HUES48 (cell line): ENCODE measurements around the gene PCDHGA4.
"Not testable (repeated sequence)": the region's sequence is repeated elsewhere in the genome, so short reads cannot be mapped to it uniquely, and the experiment has no call there.

Source experiments
- H3K27ac ChIP-seq: one replicate; pipeline ENCODE4 v1.7.0; 2013; ENCODE audit warnings: low read depth, low read length, inconsistent platforms
- H3K27me3 ChIP-seq: 2 replicates; pipeline ENCODE4 v1.6.1; 2013; ENCODE audit warnings: mild to moderate bottlenecking, low read length; ENCODE audit not compliant: control insufficient read depth, insufficient read depth
- H3K36me3 ChIP-seq: 2 replicates; pipeline ENCODE4 v1.6.1; 2013; ENCODE audit warnings: low read length; ENCODE audit not compliant: control insufficient read depth, insufficient read depth
- H3K4me1 ChIP-seq: 2 replicates; pipeline ENCODE4 v1.6.1; 2013; ENCODE audit warnings: mild to moderate bottlenecking, low read length; ENCODE audit not compliant: control insufficient read depth, insufficient read depth
- H3K4me3 ChIP-seq: 2 replicates; pipeline ENCODE4 v1.5.1; 2013; ENCODE audit warnings: mild to moderate bottlenecking, low read depth, low read length
- H3K9ac ChIP-seq: 2 replicates; pipeline ENCODE4 v1.6.1; 2013; ENCODE audit warnings: mild to moderate bottlenecking, low read depth, low read length, moderate library complexity
- H3K9me3 ChIP-seq: 2 replicates; pipeline ENCODE4 v1.6.1; 2013; ENCODE audit warnings: low read length; ENCODE audit not compliant: control insufficient read depth, insufficient read depth

The PCDHGA4 gene

DNA sequence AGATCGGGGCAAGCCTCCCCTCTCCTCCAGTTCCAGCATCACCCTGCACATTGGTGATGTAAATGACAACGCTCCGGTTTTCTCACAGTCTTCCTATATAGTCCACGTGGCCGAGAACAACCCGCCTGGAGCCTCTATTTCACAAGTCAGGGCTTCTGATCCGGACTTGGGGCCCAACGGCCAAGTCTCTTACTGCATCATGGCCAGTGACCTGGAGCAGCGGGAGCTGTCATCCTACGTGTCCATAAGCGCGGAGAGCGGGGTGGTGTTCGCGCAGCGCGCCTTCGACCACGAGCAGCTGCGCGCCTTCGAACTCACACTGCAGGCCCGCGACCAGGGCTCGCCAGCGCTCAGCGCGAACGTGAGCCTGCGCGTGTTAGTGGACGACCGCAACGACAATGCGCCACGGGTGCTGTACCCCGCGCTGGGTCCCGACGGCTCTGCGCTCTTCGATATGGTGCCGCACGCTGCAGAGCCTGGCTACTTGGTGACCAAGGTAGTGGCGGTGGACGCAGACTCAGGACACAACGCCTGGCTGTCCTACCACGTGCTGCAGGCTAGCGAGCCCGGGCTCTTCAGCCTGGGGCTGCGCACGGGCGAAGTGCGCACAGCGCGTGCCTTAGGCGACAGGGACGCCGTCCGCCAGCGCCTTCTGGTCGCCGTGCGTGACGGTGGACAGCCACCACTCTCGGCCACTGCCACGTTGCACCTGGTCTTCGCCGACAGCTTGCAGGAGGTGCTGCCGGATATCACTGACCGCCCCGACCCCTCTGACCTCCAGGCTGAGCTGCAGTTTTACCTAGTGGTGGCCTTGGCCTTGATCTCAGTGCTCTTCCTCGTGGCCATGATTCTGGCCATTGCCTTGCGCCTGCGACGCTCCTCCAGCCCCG is 34.6 kb downstream of the PCDHGA4 start:
- peaks cover 78% of the 10 kb centered on the region for H3K9me3 ChIP-seq
- H3K27ac ChIP-seq = no peak overlapping the region

DNA sequence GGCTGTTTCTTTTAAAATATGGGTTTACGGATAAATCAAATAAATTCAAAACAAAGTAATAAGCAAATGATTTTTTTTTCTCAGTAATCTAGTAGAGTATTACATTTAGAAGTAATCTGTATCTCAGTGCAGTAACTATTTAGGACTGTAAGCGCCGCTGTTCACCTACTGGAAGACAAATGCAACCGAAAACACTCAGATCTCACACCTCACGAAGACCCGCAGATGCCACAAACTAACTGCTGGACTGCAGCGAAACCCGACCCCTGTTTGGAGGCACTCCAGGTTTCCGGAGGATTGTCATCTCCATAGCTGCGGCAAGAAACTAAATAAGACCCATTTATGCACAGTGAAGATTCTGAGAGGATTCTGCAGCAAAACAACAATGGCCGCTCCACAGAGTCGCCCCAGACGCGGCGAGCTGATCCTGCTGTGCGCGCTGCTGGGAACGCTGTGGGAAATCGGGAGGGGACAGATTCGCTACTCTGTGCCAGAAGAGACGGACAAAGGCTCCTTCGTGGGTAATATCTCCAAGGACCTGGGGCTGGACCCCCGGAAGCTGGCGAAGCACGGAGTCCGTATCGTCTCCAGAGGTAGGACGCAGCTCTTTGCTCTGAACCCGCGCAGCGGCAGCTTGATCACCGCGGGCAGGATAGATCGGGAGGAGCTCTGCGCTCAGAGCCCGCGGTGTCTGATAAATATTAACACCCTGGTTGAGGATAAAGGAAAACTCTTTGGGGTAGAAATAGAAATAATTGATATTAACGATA is 37.8 kb downstream of the PCDHGA4 start, which contains the start of gene PCDHGA8:
PCDHGA8 (plus strand) TSS at position 205 of the 770 bp plus-strand sequence; CDS start at position 386, 181 bp downstream.
- H3K4me1 ChIP-seq = no peaks in the 10 kb centered on the region
- 0 out of 2 replicates have a peak, but pooled peaks cover 4% of the 10 kb centered on the region for H3K27me3 ChIP-seq
- peaks cover 5% of the 10 kb centered on the region; the same call in 1 of the 2 replicates for H3K36me3 ChIP-seq
- no peak within 1 kb of the TSS for H3K27ac ChIP-seq
- H3K9ac ChIP-seq = no peak within 1 kb of the TSS
- H3K4me3 ChIP-seq = no peak within 1 kb of the TSS
- H3K9me3 ChIP-seq = peaks cover 83% of the 10 kb centered on the region

More for the DNA sequence above, 34.6 kb downstream of the PCDHGA4 start:
- Histone ChIP-seq H3K36me3 (peaks cover 5% of the 10 kb centered on the region; the same call in 1 of the 2 replicates), H3K4me1 (no peaks in the 10 kb centered on the region), H3K4me3 (no peak overlapping the region), H3K9ac (no peak overlapping the region), H3K27me3 (0 out of 2 replicates have a peak, but pooled peaks cover 4% of the 10 kb centered on the region)

DNA sequence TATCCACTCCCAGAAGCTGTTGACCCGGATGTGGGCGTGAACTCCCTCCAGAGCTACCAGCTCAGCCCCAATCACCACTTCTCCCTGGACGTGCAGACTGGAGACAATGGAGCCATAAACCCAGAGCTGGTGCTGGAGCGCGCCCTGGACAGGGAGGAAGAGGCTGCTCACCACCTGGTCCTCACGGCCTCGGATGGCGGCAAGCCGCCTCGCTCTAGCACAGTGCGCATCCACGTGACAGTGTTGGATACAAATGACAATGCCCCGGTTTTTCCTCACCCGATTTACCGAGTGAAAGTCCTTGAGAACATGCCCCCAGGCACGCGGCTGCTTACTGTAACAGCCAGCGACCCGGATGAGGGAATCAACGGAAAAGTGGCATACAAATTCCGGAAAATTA is 38.4 kb downstream of the PCDHGA4 start:
- Histone ChIP-seq H3K9me3 (peaks cover 81% of the 10 kb centered on the region), H3K36me3 (peaks cover 5% of the 10 kb centered on the region; the same call in 1 of the 2 replicates), H3K4me3 (no peak overlapping the region), H3K27ac (no peak overlapping the region), H3K27me3 (0 out of 2 replicates have a peak, but pooled peaks cover 3% of the 10 kb centered on the region), H3K9ac (no peak overlapping the region), H3K4me1 (no peaks in the 10 kb centered on the region)

DNA sequence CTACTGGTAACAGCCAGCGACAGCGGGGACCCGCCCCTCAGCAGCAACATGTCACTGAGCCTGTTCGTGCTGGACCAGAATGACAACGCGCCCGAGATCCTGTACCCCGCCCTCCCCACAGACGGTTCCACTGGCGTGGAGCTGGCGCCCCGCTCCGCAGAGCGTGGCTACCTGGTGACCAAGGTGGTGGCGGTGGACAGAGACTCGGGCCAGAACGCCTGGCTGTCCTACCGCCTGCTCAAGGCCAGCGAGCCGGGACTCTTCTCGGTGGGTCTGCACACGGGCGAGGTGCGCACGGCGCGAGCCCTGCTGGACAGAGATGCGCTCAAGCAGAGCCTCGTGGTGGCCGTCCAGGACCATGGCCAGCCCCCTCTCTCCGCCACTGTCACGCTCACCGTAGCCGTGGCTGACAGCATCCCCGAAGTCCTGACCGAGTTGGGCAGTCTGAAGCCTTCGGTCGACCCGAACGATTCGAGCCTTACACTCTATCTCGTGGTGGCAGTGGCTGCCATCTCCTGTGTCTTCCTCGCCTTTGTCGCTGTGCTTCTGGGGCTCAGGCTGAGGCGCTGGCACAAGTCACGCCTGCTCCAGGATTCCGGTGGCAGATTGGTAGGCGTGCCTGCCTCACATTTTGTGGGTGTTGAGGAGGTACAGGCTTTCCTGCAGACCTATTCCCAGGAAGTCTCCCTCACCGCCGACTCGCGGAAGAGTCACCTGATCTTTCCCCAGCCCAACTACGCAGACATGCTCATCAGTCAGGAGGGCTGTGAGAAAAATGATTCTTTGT is 39.8 kb downstream of the PCDHGA4 start:
- not testable (repeated sequence) for H3K27ac ChIP-seq, H3K4me3 ChIP-seq, H3K9ac ChIP-seq, H3K27me3 ChIP-seq, H3K4me1 ChIP-seq, H3K36me3 ChIP-seq
- peaks cover 81% of the 10 kb centered on the region for H3K9me3 ChIP-seq

DNA sequence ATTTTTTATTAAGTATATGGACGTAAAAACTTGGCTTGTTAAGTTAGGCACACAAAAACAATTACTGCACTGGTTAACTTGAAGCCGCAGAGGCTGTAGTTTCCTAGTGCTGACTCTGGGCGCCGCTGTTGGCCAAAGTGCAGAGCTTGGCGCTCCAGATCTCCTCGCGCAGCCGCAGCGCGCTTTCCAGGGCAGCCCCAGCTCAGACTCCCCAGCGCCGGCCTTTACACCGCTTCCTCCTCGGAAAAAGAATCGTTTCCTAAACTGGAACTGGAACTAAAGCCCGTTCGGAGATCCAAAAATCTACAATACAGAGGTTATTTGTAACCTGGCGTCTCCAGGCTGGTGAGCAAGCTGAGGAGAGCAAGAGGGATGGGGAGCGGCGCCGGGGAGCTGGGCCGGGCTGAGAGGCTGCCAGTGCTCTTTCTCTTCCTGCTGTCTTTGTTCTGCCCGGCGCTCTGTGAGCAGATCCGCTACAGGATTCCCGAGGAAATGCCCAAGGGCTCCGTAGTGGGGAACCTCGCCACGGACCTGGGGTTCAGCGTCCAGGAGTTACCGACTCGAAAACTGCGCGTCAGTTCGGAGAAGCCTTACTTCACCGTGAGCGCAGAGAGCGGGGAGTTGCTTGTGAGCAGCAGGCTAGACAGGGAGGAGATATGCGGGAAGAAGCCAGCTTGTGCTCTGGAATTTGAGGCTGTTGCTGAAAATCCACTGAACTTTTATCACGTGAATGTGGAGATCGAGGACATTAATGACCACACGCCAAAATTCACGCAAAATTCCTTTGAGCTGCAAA is 43.1 kb downstream of the PCDHGA4 start, which contains the start of gene PCDHGB5:
PCDHGB5 (plus strand) TSS at position 192 of the 796 bp plus-strand sequence; CDS start at position 373, 181 bp downstream.
- H3K27ac ChIP-seq, H3K4me1 ChIP-seq, H3K9ac ChIP-seq, H3K36me3 ChIP-seq, H3K4me3 ChIP-seq, H3K27me3 ChIP-seq: not testable (repeated sequence)
- peaks cover 57% of the 10 kb centered on the region for H3K9me3 ChIP-seq

DNA sequence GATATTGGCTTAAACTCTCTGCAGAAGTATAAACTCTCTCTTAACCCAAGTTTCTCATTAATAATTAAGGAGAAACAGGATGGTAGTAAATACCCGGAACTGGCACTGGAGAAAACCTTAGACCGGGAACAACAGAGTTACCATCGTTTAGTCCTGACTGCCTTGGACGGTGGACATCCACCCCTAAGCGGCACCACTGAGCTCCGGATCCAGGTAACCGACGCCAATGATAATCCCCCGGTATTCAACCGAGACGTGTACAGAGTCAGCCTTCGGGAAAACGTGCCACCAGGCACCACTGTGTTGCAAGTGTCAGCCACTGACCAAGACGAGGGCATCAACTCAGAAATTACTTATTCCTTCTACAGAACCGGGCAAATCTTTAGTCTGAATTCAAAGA is 43.8 kb downstream of the PCDHGA4 start:
- Histone ChIP-seq H3K27me3 (no peaks in the 10 kb centered on the region), H3K4me1 (no peaks in the 10 kb centered on the region), H3K36me3 (no peaks in the 10 kb centered on the region), H3K27ac (no peak overlapping the region), H3K4me3 (no peak overlapping the region), H3K9ac (no peak overlapping the region), H3K9me3 (peaks cover 50% of the 10 kb centered on the region)

DNA sequence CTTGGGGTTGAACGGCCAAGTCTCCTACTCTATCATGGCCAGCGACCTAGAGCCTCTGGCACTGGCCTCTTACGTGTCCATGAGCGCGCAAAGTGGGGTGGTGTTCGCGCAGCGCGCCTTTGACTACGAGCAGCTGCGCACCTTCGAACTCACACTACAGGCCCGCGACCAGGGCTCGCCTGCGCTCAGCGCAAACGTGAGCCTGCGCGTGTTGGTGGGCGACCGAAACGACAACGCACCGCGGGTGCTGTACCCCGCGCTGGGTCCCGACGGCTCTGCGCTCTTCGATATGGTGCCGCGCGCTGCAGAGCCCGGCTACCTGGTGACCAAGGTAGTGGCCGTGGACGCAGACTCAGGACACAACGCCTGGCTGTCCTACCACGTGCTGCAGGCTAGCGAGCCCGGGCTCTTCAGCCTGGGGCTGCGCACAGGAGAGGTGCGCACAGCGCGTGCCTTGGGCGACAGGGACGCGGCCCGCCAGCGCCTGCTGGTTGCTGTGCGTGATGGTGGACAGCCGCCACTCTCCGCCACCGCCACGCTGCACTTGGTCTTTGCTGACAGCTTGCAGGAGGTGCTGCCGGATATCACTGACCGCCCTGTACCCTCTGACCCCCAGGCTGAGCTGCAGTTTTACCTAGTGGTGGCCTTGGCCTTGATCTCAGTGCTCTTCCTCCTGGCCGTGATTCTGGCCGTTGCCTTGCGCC is 44.9 kb downstream of the PCDHGA4 start:
- no peak overlapping the region for H3K4me3 ChIP-seq
- no peaks in the 10 kb centered on the region for H3K4me1 ChIP-seq
- peaks cover 43% of the 10 kb centered on the region for H3K9me3 ChIP-seq
- no peaks in the 10 kb centered on the region for H3K27me3 ChIP-seq
- no peak overlapping the region for H3K27ac ChIP-seq
- H3K9ac ChIP-seq = no peak overlapping the region
- no peaks in the 10 kb centered on the region for H3K36me3 ChIP-seq

DNA sequence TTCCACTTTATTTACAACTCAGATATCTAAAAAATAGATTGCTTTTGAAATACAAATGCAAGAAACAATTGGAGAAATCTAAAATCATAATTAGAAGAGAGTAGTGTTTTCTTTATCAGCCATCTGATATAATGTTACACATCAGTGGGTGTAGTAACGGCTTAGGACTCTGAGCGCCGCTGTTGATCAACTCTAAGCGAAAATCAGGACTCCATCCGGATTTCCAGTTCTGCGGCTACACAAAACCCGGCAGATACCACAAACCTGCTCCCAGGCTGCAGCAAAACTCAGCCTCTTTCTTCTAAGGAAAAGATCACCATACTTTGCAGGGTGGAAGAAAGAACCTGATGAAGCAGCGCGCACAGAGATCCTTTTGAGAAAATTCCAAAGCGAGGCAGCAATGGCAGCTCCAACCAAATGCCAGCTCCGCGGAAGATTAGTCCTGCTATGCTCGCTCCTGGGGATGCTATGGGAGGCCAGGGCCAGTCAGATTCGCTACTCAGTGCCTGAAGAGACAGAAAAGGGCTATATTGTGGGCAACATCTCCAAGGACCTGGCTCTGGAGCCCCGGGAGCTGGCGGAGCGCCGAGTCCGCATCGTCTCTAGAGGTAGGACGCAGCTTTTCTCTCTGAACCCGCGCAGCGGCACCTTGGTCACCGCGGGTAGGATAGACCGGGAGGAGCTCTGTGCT is 47.9 kb downstream of the PCDHGA4 start, which contains the start of gene PCDHGA9:
PCDHGA9 (plus strand) TSS at position 226 of the 691 bp plus-strand sequence; CDS start at position 401, 175 bp downstream.
- no peak within 1 kb of the TSS for H3K9ac ChIP-seq
- no peak within 1 kb of the TSS for H3K27ac ChIP-seq
- peaks cover 26% of the 10 kb centered on the region for H3K9me3 ChIP-seq
- H3K27me3 ChIP-seq = no peaks in the 10 kb centered on the region
- H3K4me1 ChIP-seq = no peaks in the 10 kb centered on the region
- no peak within 1 kb of the TSS for H3K4me3 ChIP-seq
- H3K36me3 ChIP-seq = no peaks in the 10 kb centered on the region

DNA sequence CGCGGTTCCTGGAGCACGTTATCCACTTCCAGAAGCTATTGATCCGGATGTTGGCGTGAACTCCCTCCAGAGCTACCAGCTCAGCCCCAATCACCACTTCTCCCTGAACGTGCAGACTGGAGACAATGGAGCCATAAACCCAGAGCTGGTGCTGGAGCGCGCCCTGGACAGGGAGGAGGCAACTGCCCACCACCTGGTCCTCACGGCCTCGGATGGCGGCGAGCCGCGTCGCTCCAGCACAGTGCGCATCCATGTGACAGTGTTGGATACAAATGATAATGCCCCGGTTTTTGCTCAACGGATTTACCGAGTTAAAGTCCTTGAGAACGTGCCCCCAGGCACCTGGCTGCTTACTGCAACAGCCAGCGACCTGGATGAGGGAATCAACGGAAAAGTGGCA is 48.6 kb downstream of the PCDHGA4 start:
- Histone ChIP-seq H3K9ac (no peak overlapping the region), H3K4me3 (no peak overlapping the region), H3K27me3 (peaks cover 1% of the 10 kb centered on the region), H3K4me1 (peaks cover under 1% of the 10 kb centered on the region; the same call in 1 of the 2 replicates), H3K27ac (no peak overlapping the region), H3K9me3 (peaks cover 25% of the 10 kb centered on the region), H3K36me3 (no peaks in the 10 kb centered on the region)
